Measurements from ENCODE around the gene COX7B2. TPM values are rescaled to one million over a fixed set of nuclear protein-coding genes. Genes with fewer than 3 reads are reported as not detected.

Gene COX7B2
- total and polyA plus RNA-seq, 7 donors = not detected

GRCh38 chr4:46856333-46856732, 52.7 kb downstream of the COX7B2 start:
- no peak for TF ChIP-seq CTCF (IDR thresholded peaks at IDR 0.05)
- no peaks in the 10 kb centered on the region for H3K9me3 ChIP-seq
- DNase-seq (no peak), ATAC-seq (no peak)
- H3K27me3 ChIP-seq (ENCODE audit: insufficient read depth in 3 of 3, low read length in 2 of 3) = no peaks in the 10 kb centered on the region
- H3K4me1 ChIP-seq = no peaks in the 10 kb centered on the region
- no peak overlapping the region for H3K27ac ChIP-seq
- intact Hi-C loops (cut with DNase I) = no loop called here
- H3K36me3 ChIP-seq (ENCODE audit: insufficient read depth in 1 of 2, low read depth in 1 of 2) = no peaks in the 10 kb centered on the region
- H3K4me3 ChIP-seq = no peak overlapping the region

GRCh38 chr4:46852800-46853199, 56.2 kb downstream of the COX7B2 start:
- Histone ChIP-seq H3K27ac (no peak overlapping the region), H3K9me3 (no peaks in the 10 kb centered on the region), H3K4me3 (no peak overlapping the region), H3K36me3 (ENCODE audit: insufficient read depth in 1 of 2, low read depth in 1 of 2) (no peaks in the 10 kb centered on the region), H3K4me1 (no peaks in the 10 kb centered on the region), H3K27me3 (ENCODE audit: insufficient read depth in 3 of 3, low read length in 2 of 3) (no peaks in the 10 kb centered on the region)
- TF ChIP-seq CTCF (IDR thresholded peaks at IDR 0.05) = no peak
- intact Hi-C loops (cut with DNase I) = no loop called here
- WGBS, 3 donors = 69 to 75% (median 70%) methylated on average over 4 of the region's 4 CpGs
- DNase-seq = no peak
- ATAC-seq = no peak

- Histone ChIP-seq H3K27ac (no peak overlapping the region), H3K4me1 (no peaks in the 10 kb centered on the region), H3K9me3 (no peaks in the 10 kb centered on the region), H3K27me3 (ENCODE audit: insufficient read depth in 3 of 3, low read length in 2 of 3) (no peaks in the 10 kb centered on the region), H3K36me3 (ENCODE audit: insufficient read depth in 1 of 2, low read depth in 1 of 2) (no peaks in the 10 kb centered on the region), H3K4me3 (no peak overlapping the region)
- TF ChIP-seq CTCF (IDR thresholded peaks at IDR 0.05) = no peak
- 77 to 82% (median 79%) methylated on average over 1 of the region's 1 CpG for WGBS, 3 donors
- DNase-seq = no peak
- intact Hi-C loops (cut with DNase I) = no loop called here
- ATAC-seq = no peak
These were observed 59.0 kb downstream of the COX7B2 start for GRCh38 chr4:46850026-46850425.

- 8 to 12% (median 9%) methylated on average over 8 of the region's 8 CpGs for WGBS, 3 donors
These were observed 64.6 kb downstream of the COX7B2 start for GRCh38 chr4:46844325-46844917.

More at GRCh38 chr4:46844325-46844917, 64.6 kb downstream of the COX7B2 start:
- no peak overlapping the region for H3K27ac ChIP-seq
- TF ChIP-seq CTCF (IDR thresholded peaks at IDR 0.05) = peak; percentile 31
- intact Hi-C loops (cut with DNase I) = no loop called here
- no peak overlapping the region for H3K4me3 ChIP-seq
- DNase-seq = no peak
- no peaks in the 10 kb centered on the region for H3K9me3 ChIP-seq
- no peak for ATAC-seq
- no peaks in the 10 kb centered on the region for H3K27me3 ChIP-seq (ENCODE audit: insufficient read depth in 3 of 3, low read length in 2 of 3)
- H3K4me1 ChIP-seq = no peaks in the 10 kb centered on the region
- H3K36me3 ChIP-seq (ENCODE audit: insufficient read depth in 1 of 2, low read depth in 1 of 2) = no peaks in the 10 kb centered on the region
